SU-DHL-6 (cell line): ENCODE data around the gene CAPN8.

Experiments
- H2AFZ ChIP-seq: fragments of 200-600 bp; sonication (generic); 2 replicates; pipeline ENCODE4 v1.6.1; 2014; ENCODE audit warnings: low read depth, mild to moderate bottlenecking, moderate library complexity, mixed read lengths, antibody characterized with exemption, low read length; ENCODE audit not compliant: severe bottlenecking
- H3F3A ChIP-seq: fragments of 200-600 bp; shearing (Covaris generic); 2 replicates; pipeline ENCODE4 v1.6.0; 2016; ENCODE audit warnings: antibody characterized with exemption, mild to moderate bottlenecking; ENCODE audit not compliant: insufficient read depth
- H3K27ac ChIP-seq: fragments of 200-600 bp; sonication (generic); 2 replicates; pipeline ENCODE4 v1.5.1; 2016; ENCODE audit warnings: low read depth, mild to moderate bottlenecking, low read length, moderate library complexity, mixed read lengths
- H3K27me3 ChIP-seq: fragments of 200-600 bp; sonication (generic), shearing (Covaris generic); 2 replicates; pipeline ENCODE4 v1.6.0; 2014; ENCODE audit warnings: mild to moderate bottlenecking, low read length
- H3K36me3 ChIP-seq: fragments of 200-600 bp; sonication (generic); 2 replicates; pipeline ENCODE4 v1.6.1; 2014; ENCODE audit warnings: mild to moderate bottlenecking, low read length, mixed read lengths
- H3K4me2 ChIP-seq: fragments of 300-600, 200-600 bp; shearing (Covaris generic), sonication (generic); 2 replicates; pipeline ENCODE4 v1.6.0; 2014; ENCODE audit warnings: low read length, low read depth, mild to moderate bottlenecking; ENCODE audit not compliant: poor library complexity, severe bottlenecking
- H3K4me3 ChIP-seq: fragments of 200-600 bp; sonication (generic); 2 replicates; pipeline ENCODE4 v1.5.1; 2014; ENCODE audit warnings: antibody characterized with exemption, low read length, mild to moderate bottlenecking, mixed read lengths; ENCODE audit not compliant: insufficient read depth, poor library complexity, severe bottlenecking
- H3K79me2 ChIP-seq: fragments of 200-600 bp; sonication (generic); 2 replicates; pipeline ENCODE4 v1.6.1; 2014; ENCODE audit warnings: mild to moderate bottlenecking, low read length, moderate library complexity; ENCODE audit not compliant: insufficient read depth
- H3K9ac ChIP-seq: fragments of 200-600 bp; sonication (generic); 2 replicates; pipeline ENCODE4 v1.7.0; 2014; ENCODE audit warnings: mild to moderate bottlenecking, low read length
- H3K9me2 ChIP-seq: fragments of 200-600 bp; sonication (generic); replicated peaks from 2 replicates; pipeline ENCODE4 v1.6.1; 2014; ENCODE audit warnings: low read length; ENCODE audit not compliant: insufficient read depth
- H3K9me3 ChIP-seq: fragments of 200-600 bp; sonication (generic); 2 replicates; pipeline ENCODE4 v1.6.1; 2014; ENCODE audit warnings: low read length, mixed read lengths; ENCODE audit not compliant: insufficient read depth
- H4K20me1 ChIP-seq: fragments of 200-600 bp; sonication (generic); 2 replicates; pipeline ENCODE4 v1.6.1; 2014; ENCODE audit warnings: low read depth, mild to moderate bottlenecking, antibody characterized with exemption, low read length, moderate library complexity, mixed read lengths
- CTCF ChIP-seq: fragments of 200-600 bp; sonication (generic); IDR thresholded peaks from one replicate; pipeline ENCODE4 v1.5.1; 2017; ENCODE audit warnings: antibody characterized with exemption, mild to moderate bottlenecking, low read length, moderate library complexity; ENCODE audit not compliant: insufficient read depth, poor library complexity, severe bottlenecking
- EZH2phosphoT487 ChIP-seq: fragments of 200-600 bp; sonication (generic), shearing (Covaris generic); conservative IDR thresholded peaks from 2 replicates; pipeline ENCODE4 v1.6.1; 2018; ENCODE audit warnings: mild to moderate bottlenecking, antibody characterized with exemption, low read length, moderate library complexity, mixed read lengths

Gene CAPN8

GRCh38 chr1:223651291-223651991 lies 14.1 kb downstream of the CAPN8 start:
- TF ChIP-seq EZH2phosphoT487 (no peak), CTCF (no peak)
- H2AFZ ChIP-seq, result no peak overlapping the region

GRCh38 chr1:223650465-223650864 lies 15.0 kb downstream of the CAPN8 start:
- H3K36me3 ChIP-seq, result no peaks in the 10 kb centered on the region
- H3K27me3 ChIP-seq, result no peaks in the 10 kb centered on the region
- H4K20me1 ChIP-seq, result no peaks in the 10 kb centered on the region
- H3F3A ChIP-seq, result no peaks in the 10 kb centered on the region
- H3K27ac ChIP-seq, result no peak overlapping the region
- H3K4me2 ChIP-seq, result no peak overlapping the region
- H2AFZ ChIP-seq, result no peak overlapping the region
- TF ChIP-seq CTCF (no peak), EZH2phosphoT487 (no peak)
- no peak overlapping the region for H3K4me3 ChIP-seq
- no peaks in the 10 kb centered on the region for H3K9me2 ChIP-seq
- H3K9me3 ChIP-seq, result no peaks in the 10 kb centered on the region
- H3K79me2 ChIP-seq, result no peaks in the 10 kb centered on the region
- no peak overlapping the region for H3K9ac ChIP-seq

More at GRCh38 chr1:223651291-223651991, 14.1 kb downstream of the CAPN8 start:
- H3K27ac ChIP-seq, result no peak overlapping the region
- no peaks in the 10 kb centered on the region for H3K79me2 ChIP-seq
- H3F3A ChIP-seq, result no peaks in the 10 kb centered on the region
- H3K4me2 ChIP-seq, result no peak overlapping the region
- H4K20me1 ChIP-seq, result no peaks in the 10 kb centered on the region
- H3K9ac ChIP-seq, result no peak overlapping the region
- no peaks in the 10 kb centered on the region for H3K9me3 ChIP-seq
- no peaks in the 10 kb centered on the region for H3K9me2 ChIP-seq
- no peaks in the 10 kb centered on the region for H3K36me3 ChIP-seq
- H3K27me3 ChIP-seq, result no peaks in the 10 kb centered on the region
- H3K4me3 ChIP-seq, result no peak overlapping the region

GRCh38 chr1:223649222-223649621 lies 16.3 kb downstream of the CAPN8 start:
- H3K9me2 ChIP-seq, result no peaks in the 10 kb centered on the region
- no peaks in the 10 kb centered on the region for H4K20me1 ChIP-seq
- H3K4me3 ChIP-seq, result no peak overlapping the region
- H3K79me2 ChIP-seq, result no peaks in the 10 kb centered on the region
- H3K36me3 ChIP-seq, result no peaks in the 10 kb centered on the region
- TF ChIP-seq EZH2phosphoT487 (no peak), CTCF (no peak)
- no peak overlapping the region for H3K9ac ChIP-seq
- no peak overlapping the region for H3K4me2 ChIP-seq
- no peaks in the 10 kb centered on the region for H3F3A ChIP-seq
- H3K9me3 ChIP-seq, result no peaks in the 10 kb centered on the region
- no peak overlapping the region for H2AFZ ChIP-seq
- no peak overlapping the region for H3K27ac ChIP-seq
- no peaks in the 10 kb centered on the region for H3K27me3 ChIP-seq
